Measurements from ENCODE around the gene MYO3A.

Gene MYO3A

DNA sequence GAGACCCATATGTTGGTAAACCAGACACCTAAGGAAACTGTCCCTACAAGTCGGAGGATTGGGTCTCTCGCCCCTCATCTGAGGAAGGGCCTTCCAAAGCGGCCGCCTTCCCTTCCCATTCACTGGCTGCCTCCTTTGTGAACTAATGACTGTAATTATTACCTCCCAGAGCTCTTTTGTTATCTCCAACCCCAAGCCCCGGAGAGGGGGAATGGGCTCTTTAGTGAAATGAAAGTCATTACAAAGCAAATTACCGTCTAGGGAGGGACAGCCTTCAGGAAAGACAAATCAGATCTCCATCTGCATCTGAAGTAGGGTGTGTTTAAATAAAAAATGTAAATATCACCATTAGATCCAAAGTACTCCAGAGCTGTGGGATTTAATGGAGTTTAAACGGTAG, 280.0 kb downstream of the MYO3A start:
- DNase-seq (ENCODE audit: low read depth): no peak

- no peak for DNase-seq (ENCODE audit: low read depth)
Measured at GRCh38 chr10:26214551-26215395, 280.7 kb downstream of the MYO3A start.

DNA sequence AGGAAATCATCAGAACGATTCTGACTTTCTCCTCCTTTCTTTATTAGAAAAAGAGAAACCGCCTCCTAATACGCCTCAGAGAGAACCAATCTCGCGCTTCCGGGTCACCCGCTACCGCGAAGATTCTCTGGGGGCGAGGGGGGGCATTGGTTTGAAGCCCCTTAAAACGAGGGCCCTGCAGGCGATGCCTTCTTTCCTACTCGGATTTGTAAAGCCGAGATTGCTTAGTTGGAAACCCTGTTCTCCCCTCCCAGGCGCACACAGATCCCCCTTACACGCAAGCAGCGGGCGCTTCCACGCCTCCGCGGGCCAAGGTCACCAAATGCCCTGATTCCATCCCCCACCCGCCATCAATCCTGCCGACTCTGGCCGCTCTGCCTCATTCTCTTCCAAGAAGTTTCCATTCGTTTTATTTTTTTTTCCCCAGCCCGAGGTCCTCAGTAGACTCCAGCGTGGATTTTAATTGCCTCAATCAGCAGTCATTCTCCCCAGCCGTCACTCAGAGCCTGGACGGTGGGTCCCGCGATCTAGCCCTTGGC, 281.4 kb downstream of the MYO3A start:
- no peak for DNase-seq (ENCODE audit: low read depth)

DNA sequence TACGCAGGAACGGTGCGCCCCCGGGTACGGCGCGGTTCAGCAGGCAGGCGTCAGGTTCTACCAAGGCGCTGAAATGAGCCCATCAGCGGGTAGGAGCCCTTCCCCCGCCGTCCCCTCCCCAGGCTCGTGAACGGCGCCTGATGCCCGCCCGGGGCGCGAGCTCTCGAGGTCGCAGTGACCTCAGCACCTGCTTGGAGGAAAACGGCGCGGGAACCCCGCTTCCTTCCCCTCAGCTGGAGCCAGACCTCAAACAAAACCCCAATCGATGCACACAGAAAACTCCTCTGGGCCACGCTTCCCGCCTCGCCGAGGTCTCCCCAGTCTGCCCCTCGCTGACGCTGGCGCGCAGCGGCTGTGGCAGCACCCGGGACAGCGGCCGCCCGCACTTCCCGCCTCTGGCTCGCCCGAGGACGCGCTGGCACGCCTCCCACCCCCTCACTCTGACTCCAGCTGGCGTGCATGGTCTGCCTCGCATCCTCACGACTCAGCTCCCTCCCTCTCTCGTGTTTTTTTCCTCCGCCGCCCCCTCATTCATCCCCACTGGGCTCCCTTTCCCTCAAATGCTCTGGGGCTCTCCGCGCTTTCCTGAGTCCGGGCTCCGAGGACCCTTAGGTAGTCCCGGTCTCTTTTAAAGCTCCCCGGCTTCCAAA, 282.0 kb downstream of the MYO3A start:
- DNase-seq (ENCODE audit: low read depth): no peak

- no peak for DNase-seq (ENCODE audit: low read depth)
Measured at GRCh38 chr10:26216585-26217395, 282.8 kb downstream of the MYO3A start, which contains the start of gene GAD2. Gene GAD2, plus strand, starts transcription at chr10:26216774. Its CDS starts 36 bp downstream, at chr10:26216810.

DNA sequence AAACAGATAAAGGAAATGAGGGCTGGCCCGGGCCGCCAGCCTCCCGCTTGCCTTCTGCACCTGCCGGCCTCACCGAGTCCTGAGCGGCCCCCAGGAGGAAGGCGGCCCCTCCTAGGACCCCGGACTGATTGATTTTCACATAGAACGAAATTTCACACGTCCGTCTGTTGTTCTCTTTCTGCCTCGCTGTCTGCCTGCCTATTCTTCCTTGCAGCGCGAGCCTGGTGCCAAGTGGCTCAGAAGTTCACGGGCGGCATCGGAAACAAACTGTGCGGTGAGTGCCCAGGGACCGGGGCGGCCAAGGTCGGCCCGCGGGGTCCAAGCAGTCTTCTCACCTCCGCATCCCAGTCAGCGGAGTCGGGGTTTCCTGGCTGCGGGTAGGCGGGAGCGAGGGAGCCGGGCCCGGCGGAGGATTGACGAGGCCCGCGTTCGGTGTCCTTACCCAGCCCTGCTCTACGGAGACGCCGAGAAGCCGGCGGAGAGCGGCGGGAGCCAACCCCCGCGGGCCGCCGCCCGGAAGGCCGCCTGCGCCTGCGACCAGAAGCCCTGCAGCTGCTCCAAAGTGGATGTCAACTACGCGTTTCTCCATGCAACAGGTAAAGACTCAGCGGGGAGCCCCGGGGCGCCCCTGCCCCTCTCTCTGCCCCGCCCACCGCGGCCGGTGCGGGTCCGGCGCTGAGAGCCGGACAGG, 283.5 kb downstream of the MYO3A start:
- DNase-seq (ENCODE audit: low read depth): no peak

- no peak for DNase-seq (ENCODE audit: low read depth)
Measured at GRCh38 chr10:26219676-26220075, 285.6 kb downstream of the MYO3A start.

DNA sequence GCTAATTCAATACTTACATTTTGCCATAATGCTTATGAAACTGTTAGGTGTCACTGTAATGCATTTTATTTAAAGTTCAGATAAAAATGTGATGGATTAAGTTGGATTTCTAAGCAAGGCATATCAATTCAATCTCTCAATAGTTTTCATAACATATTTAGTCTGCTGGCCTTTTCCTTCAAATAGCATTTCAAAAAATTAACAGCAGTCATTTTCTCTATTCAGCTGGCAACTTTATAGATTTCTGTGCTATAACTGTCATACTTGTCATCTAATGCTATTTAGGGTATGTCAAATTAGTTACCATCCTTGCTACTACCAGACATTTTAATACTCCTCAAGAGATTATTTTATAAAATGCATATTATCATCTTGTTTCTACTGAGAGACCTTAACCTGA, 286.9 kb downstream of the MYO3A start:
- DNase-seq (ENCODE audit: low read depth): no peak

- no peak for DNase-seq (ENCODE audit: low read depth)
Measured at GRCh38 chr10:26221541-26221940, 287.5 kb downstream of the MYO3A start.

DNA sequence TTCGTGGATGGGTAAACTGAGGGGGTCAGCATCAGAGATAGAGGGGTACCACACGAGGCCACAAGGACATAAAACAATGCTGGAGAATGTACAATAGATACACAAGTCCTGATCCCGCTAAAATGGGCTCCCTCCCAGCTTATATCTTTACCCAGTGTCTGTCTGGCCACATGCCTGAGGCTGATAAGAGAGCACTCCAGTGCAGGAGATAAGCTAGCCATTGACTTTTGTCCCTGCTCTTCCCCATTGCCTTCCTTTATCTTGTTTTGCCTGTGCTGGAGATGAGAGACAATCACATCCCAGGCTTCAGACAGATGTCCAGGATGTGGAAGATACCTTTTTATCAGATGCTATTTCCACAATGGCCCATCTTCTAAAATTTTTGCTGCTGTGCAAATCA, 288.5 kb downstream of the MYO3A start:
- no peak for DNase-seq (ENCODE audit: low read depth)

DNA sequence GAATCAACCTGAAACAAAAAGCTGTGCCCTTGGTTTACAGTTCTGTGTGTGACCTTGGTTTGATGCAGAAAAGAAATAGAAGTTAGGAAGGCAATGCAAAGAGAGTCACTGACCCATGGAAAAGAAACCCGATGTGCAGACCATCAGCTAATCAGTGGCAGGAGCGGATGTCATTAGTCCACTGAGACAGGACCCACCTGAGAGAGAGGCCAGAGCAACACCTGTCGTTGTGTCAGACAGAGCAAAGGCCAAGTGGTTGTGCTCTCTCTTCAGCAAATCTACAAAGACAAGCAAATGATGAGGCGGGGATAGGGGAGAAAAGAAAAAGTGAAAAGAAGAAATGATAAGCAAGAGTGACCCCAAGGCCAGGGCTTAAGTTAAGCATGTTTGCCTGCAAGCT, 291.3 kb downstream of the MYO3A start:
- DNase-seq (ENCODE audit: low read depth): no peak

GRCh38 chr10:26227786-26228185, 293.8 kb downstream of the MYO3A start:
- DNase-seq (ENCODE audit: low read depth): no peak

DNA sequence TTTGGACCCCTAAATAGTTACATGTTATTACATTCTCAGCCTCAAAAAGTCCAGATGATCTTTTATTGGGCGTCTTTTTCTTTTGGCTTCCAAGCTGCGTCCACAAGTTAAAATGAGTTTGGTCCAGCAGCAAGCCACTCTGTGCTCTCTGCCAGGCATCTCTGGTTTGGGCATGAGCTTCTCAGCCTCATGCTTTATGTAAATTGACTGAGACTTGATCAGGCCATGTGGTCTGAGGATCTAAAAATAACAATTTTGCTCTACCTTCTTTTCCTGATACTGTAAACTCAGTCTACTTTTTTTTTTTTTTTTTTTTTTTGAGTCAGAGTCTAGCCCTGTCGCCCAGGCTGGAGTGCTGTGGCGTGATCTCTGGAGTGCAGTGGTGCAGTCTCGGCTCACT, 298.1 kb downstream of the MYO3A start:
- DNase-seq (ENCODE audit: low read depth): no peak

DNA sequence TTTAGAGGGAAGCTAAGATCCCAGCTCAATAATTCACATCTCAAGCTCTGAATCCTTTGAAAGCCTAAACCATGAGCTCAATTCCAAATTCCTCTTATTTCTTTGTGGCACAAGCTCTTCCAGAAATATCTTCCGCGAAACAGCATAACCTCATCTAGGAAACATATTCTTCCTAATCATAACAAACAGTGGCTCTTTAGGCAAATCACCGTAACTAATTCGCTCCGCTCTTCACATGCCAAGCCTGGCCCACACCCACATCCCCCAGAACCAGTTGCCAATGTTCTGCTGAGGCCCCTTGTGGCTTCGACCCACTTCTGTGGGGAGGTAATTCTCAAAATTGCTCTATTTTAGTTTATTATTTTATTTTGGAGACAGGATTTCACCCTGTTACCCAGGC, 301.7 kb downstream of the MYO3A start:
- no peak for DNase-seq (ENCODE audit: low read depth)

DNA sequence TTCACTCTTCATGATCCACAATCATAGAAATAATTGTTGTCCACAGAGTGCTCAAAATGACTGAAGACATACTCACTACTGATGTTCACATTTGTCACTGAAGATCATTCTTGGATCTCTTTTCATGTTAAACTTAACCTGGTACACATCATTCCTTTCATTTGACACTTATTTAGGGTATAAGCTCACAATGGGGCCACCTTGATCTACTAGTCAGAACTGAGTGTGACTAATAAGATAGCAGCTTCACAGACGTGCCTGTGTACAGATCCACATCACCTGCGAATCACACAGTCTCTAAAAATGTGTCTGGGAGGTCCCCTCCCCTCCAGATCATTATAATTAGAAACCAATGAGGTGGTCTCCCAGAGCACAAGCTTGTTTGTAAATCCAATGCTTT, 304.3 kb downstream of the MYO3A start:
- no peak for DNase-seq (ENCODE audit: low read depth)

DNA sequence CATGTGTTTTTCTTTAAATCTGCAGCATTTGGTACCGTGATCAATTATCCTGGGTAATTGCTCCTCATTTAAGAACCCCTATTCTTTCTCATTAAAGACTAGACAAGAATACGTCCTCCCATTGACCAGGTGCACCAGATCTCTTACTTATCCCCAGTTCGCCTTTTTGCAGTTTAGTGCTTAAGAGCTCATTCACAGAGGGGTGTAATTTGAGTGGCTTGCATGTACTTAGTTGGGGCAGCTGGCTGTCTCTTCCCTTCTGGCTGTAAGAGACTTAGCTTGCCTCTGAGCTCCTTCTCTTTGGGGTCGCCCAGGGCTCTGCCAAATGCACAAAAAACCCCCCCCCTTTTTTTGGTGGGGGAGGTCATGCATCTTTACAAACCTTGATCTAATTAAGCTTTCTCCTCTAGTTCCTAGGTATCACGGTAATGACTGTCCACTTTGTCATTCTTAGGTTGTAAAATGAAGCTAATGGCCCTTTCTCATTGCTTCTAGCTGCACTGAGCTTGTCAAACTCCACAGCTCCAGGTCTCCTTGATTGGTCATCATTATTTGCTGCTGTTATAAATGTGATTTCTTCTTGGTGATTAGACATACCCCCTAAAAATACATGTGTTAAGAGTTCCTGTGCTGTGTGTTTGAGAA, 308.8 kb downstream of the MYO3A start:
- no peak for DNase-seq (ENCODE audit: low read depth)

- DNase-seq (ENCODE audit: low read depth): no peak
Measured at GRCh38 chr10:26243351-26243720, 309.3 kb downstream of the MYO3A start.

GRCh38 chr10:26249681-26250080, 315.7 kb downstream of the MYO3A start:
- DNase-seq (ENCODE audit: low read depth): no peak

- DNase-seq (ENCODE audit: low read depth): no peak
Measured at GRCh38 chr10:26251925-26252324, 317.9 kb downstream of the MYO3A start.

DNA sequence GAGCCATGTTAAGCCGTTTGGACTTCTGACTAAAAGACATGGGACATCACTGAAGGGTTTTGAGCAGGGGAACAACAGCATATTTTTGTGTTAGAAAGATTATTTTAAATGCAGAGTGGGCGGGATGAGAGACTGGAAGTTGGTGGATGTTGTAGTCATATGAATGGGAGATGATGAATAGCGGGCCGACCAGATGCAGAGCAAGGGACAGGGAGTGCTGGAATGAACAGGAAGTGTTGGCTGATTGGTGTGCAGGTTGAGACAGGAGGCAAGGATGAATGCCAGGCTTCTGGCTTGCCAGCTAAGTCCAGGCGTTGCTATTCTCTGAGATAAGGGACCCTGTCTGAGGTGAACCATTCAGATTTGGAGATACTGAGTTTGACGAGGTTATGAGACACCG, 320.6 kb downstream of the MYO3A start:
- no peak for DNase-seq (ENCODE audit: low read depth)

DNA sequence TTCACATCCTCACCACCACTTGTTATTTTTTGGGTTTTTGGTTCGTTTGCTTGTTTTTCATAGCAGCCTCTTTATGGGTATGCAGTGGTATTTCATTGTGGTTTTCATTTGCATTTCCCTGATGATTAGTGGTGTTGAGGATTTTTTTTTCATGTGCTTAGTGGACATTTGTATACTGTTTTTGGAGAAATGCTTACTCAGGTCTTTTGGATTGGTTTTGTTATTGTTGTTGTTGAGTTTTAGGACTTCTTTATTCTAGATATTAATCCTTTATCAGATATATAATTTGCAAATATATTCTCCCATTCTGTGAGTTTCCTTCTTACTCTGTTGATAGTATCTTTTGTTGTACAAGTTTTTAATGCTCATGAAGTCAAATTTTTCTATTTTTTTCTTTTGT, 325.3 kb downstream of the MYO3A start:
- no peak for DNase-seq (ENCODE audit: low read depth)

All from HS-27A (cell line).